Caco-2 (cell line): Measurements from ENCODE around the gene HMCN1. TPM values are rescaled to one million over a fixed set of nuclear protein-coding genes. Genes with fewer than 3 reads are reported as not detected.

ENCODE experiments used
- BruUV-seq: library from RNA; stranded (reverse); fragments of 400-500 nt; replicated peaks from 2 replicates; lab custom pipeline; 2021; lab: Mats Ljungman, UMichigan
- CTCF ChIA-PET: fragments of 300-600 bp; sonication (Branson Sonifier 250); formaldehyde crosslinking; loops from one replicate; lab custom pipeline; 2022; ENCODE audit warnings: antibody characterized with exemption; lab: Charles Lee
- POLR2A ChIA-PET: fragments of 300-600 bp; sonication (Branson Sonifier 250); formaldehyde crosslinking; loops from one replicate; lab custom pipeline; 2022; ENCODE audit warnings: antibody characterized with exemption; lab: Charles Lee
- DNase-seq, 2 experiments: peaks; one replicate each; pipeline versions ENCODE4 v3.0.0 to v3.0.0-alpha.2; 2020 to 2022
- H3K27me3 ChIP-seq: replicated peaks from 2 replicates; pipeline ENCODE4 v1.6.0; 2011; ENCODE audit warnings: low read length; ENCODE audit not compliant: control insufficient read depth, insufficient read depth
- H3K36me3 ChIP-seq: 2 replicates; pipeline ENCODE4 v1.5.1; 2011; ENCODE audit warnings: low read length; ENCODE audit not compliant: control insufficient read depth, insufficient read depth
- H3K4me1 ChIP-seq: fragments of 250-450 bp; sonication (Bioruptor Pico); 2 replicates; pipeline ENCODE4 v1.5.1; 2020; ENCODE audit warnings: mild to moderate bottlenecking
- H3K4me3 ChIP-seq: 2 replicates; pipeline ENCODE4 v1.5.1; 2011; ENCODE audit warnings: low read depth, mild to moderate bottlenecking, control low read depth, low read length
- H3K9me3 ChIP-seq: fragments of 250-450 bp; sonication (Bioruptor Pico); 2 replicates; pipeline ENCODE4 v1.5.1; 2020; ENCODE audit warnings: mild to moderate bottlenecking, moderate library complexity
- H3K27ac Mint-ChIP-seq: one replicate; pipeline ENCODE4 v1.8.0; 2022; ENCODE audit warnings: mixed read lengths; ENCODE audit not compliant: unreplicated experiment
- H3K27me3 Mint-ChIP-seq: one replicate; pipeline ENCODE4 v1.8.0; 2022; ENCODE audit warnings: mixed read lengths; ENCODE audit not compliant: insufficient read depth, unreplicated experiment
- H3K36me3 Mint-ChIP-seq: one replicate; pipeline ENCODE4 v1.8.0; 2022; ENCODE audit warnings: mild to moderate bottlenecking, mixed read lengths; ENCODE audit not compliant: insufficient read depth, unreplicated experiment
- H3K4me1 Mint-ChIP-seq: one replicate; pipeline ENCODE4 v1.8.0; 2022; ENCODE audit warnings: low read depth, mixed read lengths; ENCODE audit not compliant: unreplicated experiment
- H3K4me3 Mint-ChIP-seq: one replicate; pipeline ENCODE4 v1.8.0; 2022; ENCODE audit warnings: mild to moderate bottlenecking, moderate library complexity, mixed read lengths; ENCODE audit not compliant: unreplicated experiment
- H3K9me3 Mint-ChIP-seq: one replicate; pipeline ENCODE4 v1.8.0; 2022; ENCODE audit warnings: mixed read lengths; ENCODE audit not compliant: unreplicated experiment
- CTCF ChIP-seq, 2 experiments: fragments of 200-600 bp in 1 of 2; IDR thresholded peaks; 1 replicate in 1 of 2; 2 replicates in 1 of 2; pipeline versions ENCODE4 v1.5.1 to v1.8.0; 2011 to 2022; ENCODE audit warnings: antibody characterized with exemption in 1 of 2, control low read depth in 1 of 2, inconsistent platforms in 1 of 2, low read depth in 1 of 2, low read length in 1 of 2, mild to moderate bottlenecking in 1 of 2, moderate library complexity in 1 of 2; ENCODE audit not compliant: insufficient read depth in 1 of 2, severe bottlenecking in 1 of 2, unreplicated experiment in 1 of 2
- intact Hi-C: fragments of 100-400 bp; cut with micrococcal nuclease; formaldehyde crosslinking; loops from one replicate; pipeline ENCODE4 v1.10.0; 2022; ENCODE audit not compliant: unreplicated experiment
- total RNA-seq: library from RNA; stranded (reverse); gene quantifications from 2 replicates; pipeline ENCODE4 v1.2.3, GENCODE V29; 2022

The HMCN1 gene
- total RNA-seq, 1 experiment from 2014 or later: 0.02 TPM

- no peaks in the 10 kb centered on the region for H3K4me1 Mint-ChIP-seq
- no peaks in the 10 kb centered on the region for H3K4me1 ChIP-seq
- ChIA-PET POLR2A (no interaction called here), CTCF (no interaction called here)
- H3K27me3 ChIP-seq: no peaks in the 10 kb centered on the region
- intact Hi-C loops: no loop called here
- H3K9me3 Mint-ChIP-seq: no peaks in the 10 kb centered on the region
- no peaks in the 10 kb centered on the region for H3K36me3 ChIP-seq
- no peaks in the 10 kb centered on the region for H3K36me3 Mint-ChIP-seq
- H3K9me3 ChIP-seq: no peaks in the 10 kb centered on the region
- no peak for TF ChIP-seq CTCF (IDR thresholded peaks at IDR 0.05; ENCODE audit: insufficient read depth in 1 of 2, low read depth in 1 of 2, low read length in 1 of 2, severe bottlenecking in 1 of 2, unreplicated experiment in 1 of 2)
- no peak overlapping the region for H3K4me3 Mint-ChIP-seq
- no TSS peak for BruUV-seq
- H3K27ac Mint-ChIP-seq: no peak overlapping the region
- no peak for DNase-seq
- H3K4me3 ChIP-seq: no peak overlapping the region
- peaks cover 3% of the 10 kb centered on the region for H3K27me3 Mint-ChIP-seq
Measured at GRCh38 chr1:186086583-186086982, 352.4 kb downstream of the HMCN1 start.

GRCh38 chr1:186089940-186090339 lies 355.7 kb downstream of the HMCN1 start:
- BruUV-seq: no TSS peak
- Histone ChIP-seq H3K4me3 (no peak overlapping the region), H3K27me3 (no peaks in the 10 kb centered on the region), H3K9me3 (no peaks in the 10 kb centered on the region), H3K4me1 (no peaks in the 10 kb centered on the region), H3K36me3 (no peaks in the 10 kb centered on the region)
- TF ChIP-seq CTCF (IDR thresholded peaks at IDR 0.05; ENCODE audit: insufficient read depth in 1 of 2, low read depth in 1 of 2, low read length in 1 of 2, severe bottlenecking in 1 of 2, unreplicated experiment in 1 of 2): no peak
- H3K9me3 Mint-ChIP-seq: no peaks in the 10 kb centered on the region
- CTCF ChIA-PET: no interaction called here
- DNase-seq: no peak
- H3K27me3 Mint-ChIP-seq: peaks cover 6% of the 10 kb centered on the region
- H3K4me3 Mint-ChIP-seq: no peak overlapping the region
- H3K4me1 Mint-ChIP-seq: no peaks in the 10 kb centered on the region
- intact Hi-C loops: no loop called here
- H3K36me3 Mint-ChIP-seq: no peaks in the 10 kb centered on the region
- H3K27ac Mint-ChIP-seq: no peak overlapping the region
- POLR2A ChIA-PET: no interaction called here

- H3K27ac Mint-ChIP-seq: no peak overlapping the region
- H3K36me3 Mint-ChIP-seq: no peaks in the 10 kb centered on the region
- ChIA-PET POLR2A (no interaction called here), CTCF (no interaction called here)
- Histone ChIP-seq H3K4me1 (no peaks in the 10 kb centered on the region), H3K9me3 (no peaks in the 10 kb centered on the region; the same call in 1 of the 2 replicates), H3K36me3 (no peaks in the 10 kb centered on the region), H3K4me3 (no peak overlapping the region), H3K27me3 (no peaks in the 10 kb centered on the region)
- no peaks in the 10 kb centered on the region for H3K9me3 Mint-ChIP-seq
- BruUV-seq: no TSS peak
- peaks cover 6% of the 10 kb centered on the region for H3K27me3 Mint-ChIP-seq
- no peaks in the 10 kb centered on the region for H3K4me1 Mint-ChIP-seq
- intact Hi-C loops: no loop called here
- TF ChIP-seq CTCF (IDR thresholded peaks at IDR 0.05; ENCODE audit: insufficient read depth in 1 of 2, low read depth in 1 of 2, low read length in 1 of 2, severe bottlenecking in 1 of 2, unreplicated experiment in 1 of 2): no peak
- DNase-seq: no peak
- no peak overlapping the region for H3K4me3 Mint-ChIP-seq
Measured at GRCh38 chr1:186091222-186091720, 357.1 kb downstream of the HMCN1 start.
